ENCODE results near the gene SLC41A2. TPM values are rescaled to one million over a fixed set of nuclear protein-coding genes. Genes with fewer than 3 reads are reported as not detected.

The SLC41A2 gene
- total RNA-seq, 6 experiments from 2014 or later: 64.1 to 115 (median 99.2) TPM

DNA sequence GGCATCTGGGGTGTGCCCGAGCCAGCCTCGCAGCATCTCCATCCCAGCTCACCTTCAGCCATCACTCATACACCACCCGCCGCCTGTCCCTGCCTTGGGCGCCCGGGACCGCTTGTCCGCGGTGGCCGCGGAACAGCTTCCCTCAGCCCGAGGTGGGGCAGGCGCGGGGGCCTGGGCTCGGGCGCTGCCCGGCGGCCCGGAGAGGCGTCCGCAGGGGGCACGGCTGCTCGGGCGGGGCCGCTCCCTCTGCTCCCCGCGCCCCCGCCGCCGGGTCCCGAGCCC lies 430 bp downstream of the SLC41A2 start:
- peak in 2 of 3 donors; percentile 57 to 67 for DNase-seq
- Histone ChIP-seq H3K4me1 (peaks cover 0 to 37% (median 7%) of the 10 kb centered on the region in 4 donors), H3K9me3 (no peaks in the 10 kb centered on the region), H3K27ac (peak overlapping the region; percentile 87 to 93 (median 91)), H3K4me3 (peak overlapping the region; percentile 75 to 83 (median 80)), H3K27me3 (no peaks in the 10 kb centered on the region), H3K36me3 (no peaks in the 10 kb centered on the region)
- intact Hi-C loops (cut with DNase I): no loop called here
- ATAC-seq: peak; percentile 11 to 41 (median 27)
- TF ChIP-seq POLR2A (IDR thresholded peaks at IDR 0.05): no peak
- TF ChIP-seq, protein P1, sequence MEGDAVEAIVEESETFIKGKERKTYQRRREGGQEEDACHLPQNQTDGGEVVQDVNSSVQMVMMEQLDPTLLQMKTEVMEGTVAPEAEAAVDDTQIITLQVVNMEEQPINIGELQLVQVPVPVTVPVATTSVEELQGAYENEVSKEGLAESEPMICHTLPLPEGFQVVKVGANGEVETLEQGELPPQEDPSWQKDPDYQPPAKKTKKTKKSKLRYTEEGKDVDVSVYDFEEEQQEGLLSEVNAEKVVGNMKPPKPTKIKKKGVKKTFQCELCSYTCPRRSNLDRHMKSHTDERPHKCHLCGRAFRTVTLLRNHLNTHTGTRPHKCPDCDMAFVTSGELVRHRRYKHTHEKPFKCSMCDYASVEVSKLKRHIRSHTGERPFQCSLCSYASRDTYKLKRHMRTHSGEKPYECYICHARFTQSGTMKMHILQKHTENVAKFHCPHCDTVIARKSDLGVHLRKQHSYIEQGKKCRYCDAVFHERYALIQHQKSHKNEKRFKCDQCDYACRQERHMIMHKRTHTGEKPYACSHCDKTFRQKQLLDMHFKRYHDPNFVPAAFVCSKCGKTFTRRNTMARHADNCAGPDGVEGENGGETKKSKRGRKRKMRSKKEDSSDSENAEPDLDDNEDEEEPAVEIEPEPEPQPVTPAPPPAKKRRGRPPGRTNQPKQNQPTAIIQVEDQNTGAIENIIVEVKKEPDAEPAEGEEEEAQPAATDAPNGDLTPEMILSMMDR (IDR thresholded peaks at IDR 0.05): no peak
- WGBS (ENCODE audit: insufficient coverage, low coverage, low lambda C conversion rate, missing lambda C conversion rate): 0% methylated on average over 2 of the region's 31 CpGs

DNA sequence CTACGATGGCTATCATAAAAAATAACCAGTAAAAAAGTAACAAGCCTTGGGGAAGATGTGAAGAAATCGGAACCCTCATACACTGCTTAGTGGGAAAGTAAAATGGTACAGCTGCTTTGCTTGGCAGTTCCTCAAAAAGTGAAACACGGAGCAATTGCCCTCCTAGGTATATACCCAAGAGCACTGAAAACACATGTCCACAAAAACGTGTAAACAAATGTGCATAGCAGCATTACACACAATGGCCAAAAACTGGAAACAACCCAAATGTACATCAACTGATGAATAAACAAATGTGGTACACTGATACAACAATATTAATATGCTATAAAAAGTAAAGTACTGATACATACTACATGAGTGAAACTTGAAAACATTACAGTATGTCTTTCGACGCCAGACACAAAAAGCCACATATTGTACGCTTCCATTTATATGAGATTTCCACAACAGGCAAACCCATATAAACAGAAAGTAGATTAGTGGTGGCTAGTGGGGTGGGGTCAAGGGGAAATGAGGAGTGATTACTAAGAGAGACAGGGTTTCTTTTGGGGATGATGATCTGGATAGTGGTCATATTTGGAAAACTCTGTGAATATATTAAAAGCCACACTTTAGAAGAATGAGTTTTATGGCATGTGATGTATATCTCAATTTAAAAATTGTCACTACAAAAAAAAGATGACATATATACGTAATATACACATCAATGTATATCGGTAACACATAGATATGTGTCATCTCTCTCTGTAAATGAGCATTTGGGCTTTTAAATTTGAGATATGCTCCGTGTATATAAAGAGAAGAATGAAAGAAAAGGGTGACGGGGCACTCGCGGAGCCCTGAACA lies 996 bp downstream of the SLC41A2 start:
- DNase-seq (no peak), ATAC-seq (no peak)
- Histone ChIP-seq H3K9me3 (no peaks in the 10 kb centered on the region), H3K4me1 (peaks cover 0 to 42% (median 7%) of the 10 kb centered on the region in 4 donors), H3K4me3 (peak overlapping the region; percentile 75 to 83 (median 80)), H3K27me3 (no peaks in the 10 kb centered on the region), H3K36me3 (no peaks in the 10 kb centered on the region), H3K27ac (peak overlapping the region; percentile 87 to 93 (median 91))
- WGBS (ENCODE audit: insufficient coverage, low coverage, low lambda C conversion rate, missing lambda C conversion rate): 29% methylated on average over 13 of the region's 13 CpGs
- intact Hi-C loops (cut with DNase I): no loop called here
- TF ChIP-seq POLR2A (IDR thresholded peaks at IDR 0.05): no peak
- TF ChIP-seq, protein P1 (IDR thresholded peaks at IDR 0.05): no peak

DNA sequence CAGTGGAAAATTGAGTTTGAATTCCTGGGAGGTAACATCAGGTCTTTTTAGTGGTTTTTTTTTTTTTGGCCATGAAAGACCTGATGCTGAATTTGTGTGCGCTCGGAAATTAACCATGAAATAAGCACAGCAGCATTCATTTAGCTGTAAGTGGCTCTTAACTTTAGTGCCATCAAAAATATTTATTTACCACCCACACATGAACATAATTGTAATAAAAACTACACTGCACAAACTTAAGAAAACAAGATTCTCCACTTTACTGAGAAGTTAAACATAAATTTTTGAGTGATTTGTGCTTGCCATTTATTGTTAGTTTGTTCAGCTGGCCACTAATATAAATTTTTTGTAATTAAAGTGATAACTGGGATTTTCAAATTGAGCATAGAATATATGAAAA lies 2.4 kb downstream of the SLC41A2 start:
- H3K4me1 ChIP-seq: peaks cover 0 to 55% (median 7%) of the 10 kb centered on the region in 4 donors
- H3K4me3 ChIP-seq: no peak overlapping the region

DNA sequence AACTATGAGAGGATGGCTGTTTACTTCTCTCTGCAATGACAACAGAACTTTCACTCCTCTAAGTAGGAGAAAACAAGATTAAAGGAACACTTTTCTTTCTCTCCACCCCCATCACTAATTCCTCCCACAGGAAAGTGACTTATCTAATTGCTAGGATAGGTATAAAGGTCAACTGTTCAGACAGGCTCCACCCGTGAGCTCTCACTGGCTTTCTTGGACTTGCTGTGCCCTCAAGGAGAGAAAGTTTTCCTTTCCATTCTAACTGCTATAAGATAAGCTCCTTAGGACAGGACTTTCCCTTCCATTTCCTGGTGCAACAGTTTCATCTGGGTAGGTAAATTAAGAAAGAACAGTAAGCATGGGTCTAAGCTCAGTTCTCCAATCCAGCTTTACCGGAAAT lies 4.8 kb downstream of the SLC41A2 start:
- Histone ChIP-seq H3K27me3 (no peaks in the 10 kb centered on the region), H3K9me3 (no peaks in the 10 kb centered on the region), H3K27ac (peak overlapping the region; percentile 8 to 61 (median 34)), H3K36me3 (no peaks in the 10 kb centered on the region), H3K4me3 (no peak overlapping the region), H3K4me1 (peaks cover 0 to 54% (median 3%) of the 10 kb centered on the region in 4 donors)
- TF ChIP-seq, protein P1 (IDR thresholded peaks at IDR 0.05): no peak
- no peak for TF ChIP-seq POLR2A (IDR thresholded peaks at IDR 0.05)
- no peak for DNase-seq
- ATAC-seq: peak in 3 of 4 donors; percentile 15 to 25 (median 21)
- WGBS (ENCODE audit: insufficient coverage, low coverage, low lambda C conversion rate, missing lambda C conversion rate): 26% methylated on average over 2 of the region's 2 CpGs
- intact Hi-C loops (cut with DNase I): no loop called here

More for the DNA sequence above, 2.4 kb downstream of the SLC41A2 start:
- Histone ChIP-seq H3K9me3 (no peaks in the 10 kb centered on the region), H3K36me3 (no peaks in the 10 kb centered on the region), H3K27ac (no peak overlapping the region), H3K27me3 (no peaks in the 10 kb centered on the region)
- TF ChIP-seq, protein P1 (IDR thresholded peaks at IDR 0.05): no peak
- TF ChIP-seq POLR2A (IDR thresholded peaks at IDR 0.05): no peak
- no peak for ATAC-seq
- 94% methylated on average over 2 of the region's 2 CpGs for WGBS (ENCODE audit: insufficient coverage, low coverage, low lambda C conversion rate, missing lambda C conversion rate)
- no peak for DNase-seq
- intact Hi-C loops (cut with DNase I): no loop called here
